Measurements from ENCODE around the gene MOB3B.

Gene MOB3B

GRCh38 chr9:27442464-27442863 lies 87.2 kb downstream of the MOB3B start:
- DNase-seq (ENCODE audit: low spot score in 2 of 2) (no peak), ATAC-seq (replicated peaks; ENCODE audit: extremely low read depth, poor library complexity, severe bottlenecking) (no peak)
- Mint-ChIP-seq H3K4me1 (no peaks in the 10 kb centered on the region), H3K27ac (ENCODE audit: low read depth) (no peak overlapping the region), H3K36me3 (ENCODE audit: insufficient read depth) (peaks cover 2% of the 10 kb centered on the region), H3K4me3 (no peak overlapping the region), H3K9me3 (no peaks in the 10 kb centered on the region), H3K27me3 (peaks cover 9% of the 10 kb centered on the region)

DNA sequence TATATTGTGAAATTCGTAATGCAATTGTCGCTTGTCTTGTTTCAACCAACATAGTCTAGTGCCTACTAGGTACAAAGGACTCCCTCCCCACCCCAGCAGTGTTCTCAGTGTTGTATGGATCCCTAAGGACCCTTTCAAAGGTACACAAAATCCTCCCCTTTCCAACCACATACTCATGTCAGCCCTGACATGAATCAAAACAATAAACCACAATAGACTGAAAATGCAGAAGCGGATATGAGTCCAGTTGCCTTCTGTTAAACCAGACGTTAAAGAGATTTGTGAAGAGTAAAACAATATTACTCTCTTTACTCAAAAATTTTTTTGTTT lies 87.9 kb downstream of the MOB3B start:
- Mint-ChIP-seq H3K4me3 (no peak overlapping the region), H3K27me3 (peaks cover 9% of the 10 kb centered on the region), H3K4me1 (no peaks in the 10 kb centered on the region), H3K9me3 (no peaks in the 10 kb centered on the region), H3K27ac (ENCODE audit: low read depth) (no peak overlapping the region), H3K36me3 (ENCODE audit: insufficient read depth) (peaks cover 2% of the 10 kb centered on the region)
- ATAC-seq (replicated peaks; ENCODE audit: extremely low read depth, poor library complexity, severe bottlenecking) (no peak), DNase-seq (ENCODE audit: low spot score in 2 of 2) (no peak)

- Mint-ChIP-seq H3K4me3 (no peak overlapping the region), H3K27ac (ENCODE audit: low read depth) (no peak overlapping the region), H3K36me3 (ENCODE audit: insufficient read depth) (peaks cover 2% of the 10 kb centered on the region), H3K4me1 (no peaks in the 10 kb centered on the region), H3K9me3 (no peaks in the 10 kb centered on the region), H3K27me3 (peaks cover 9% of the 10 kb centered on the region)
- DNase-seq (ENCODE audit: low spot score in 2 of 2) (no peak), ATAC-seq (replicated peaks; ENCODE audit: extremely low read depth, poor library complexity, severe bottlenecking) (no peak)
Measured at GRCh38 chr9:27440888-27441740, 88.5 kb downstream of the MOB3B start.

DNA sequence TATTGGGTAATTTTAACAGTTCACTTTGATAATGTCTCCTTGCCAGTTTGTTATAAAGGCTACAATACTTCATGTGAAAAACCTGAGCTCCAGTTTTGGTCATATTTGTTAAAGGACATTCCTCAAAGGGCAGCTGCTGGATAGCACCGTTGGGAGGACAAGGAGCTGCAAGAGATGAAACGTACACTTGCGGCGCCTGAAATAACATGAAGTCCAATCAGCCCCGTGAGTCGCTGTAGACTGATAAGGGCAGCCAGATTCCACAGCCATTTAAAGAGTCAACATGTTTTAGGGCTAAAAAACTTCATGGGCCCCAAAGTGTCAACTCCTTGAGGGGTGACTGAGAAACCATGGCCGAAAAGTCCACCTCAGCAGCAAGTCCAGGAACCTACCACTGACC lies 91.1 kb downstream of the MOB3B start:
- Mint-ChIP-seq H3K9me3 (no peaks in the 10 kb centered on the region), H3K27me3 (peaks cover 9% of the 10 kb centered on the region)

DNA sequence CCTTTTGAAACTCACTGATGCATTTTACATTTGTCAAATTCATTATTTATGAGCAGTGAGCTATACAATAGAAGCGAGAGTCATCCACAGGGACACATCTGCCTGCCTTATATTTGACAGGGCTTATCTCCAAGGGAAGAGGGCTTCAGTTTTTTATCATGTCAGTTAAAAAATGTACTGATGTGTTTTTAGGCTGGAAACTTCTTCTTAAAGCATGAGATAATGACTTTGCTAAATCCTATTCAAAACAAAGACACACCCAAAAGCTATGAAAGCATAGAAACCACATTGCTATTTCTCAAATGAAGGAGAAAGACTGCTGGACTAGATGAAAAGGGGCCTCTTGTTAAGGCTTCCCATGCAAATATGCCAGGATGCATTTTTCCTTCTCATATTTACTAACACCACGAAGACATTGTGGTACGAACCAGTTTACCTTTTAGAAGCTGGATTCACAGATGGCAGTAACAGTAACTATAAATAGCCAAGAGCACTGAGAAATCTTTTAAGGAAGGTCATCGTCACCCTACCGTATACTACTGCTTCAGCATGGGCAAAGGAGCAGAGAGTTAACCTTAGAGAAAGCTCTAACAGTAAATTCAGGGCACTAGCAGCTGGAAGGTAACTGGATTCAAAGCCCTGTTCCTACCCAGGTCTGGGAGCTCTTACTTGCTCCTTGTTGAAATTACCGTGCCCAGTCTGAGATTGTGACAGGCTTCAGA lies 91.8 kb downstream of the MOB3B start:
- H3K27ac Mint-ChIP-seq (ENCODE audit: low read depth): no peak overlapping the region

More for the DNA sequence above, 91.1 kb downstream of the MOB3B start:
- Mint-ChIP-seq H3K4me1 (no peaks in the 10 kb centered on the region), H3K4me3 (no peak overlapping the region), H3K36me3 (ENCODE audit: insufficient read depth) (no peaks in the 10 kb centered on the region), H3K27ac (ENCODE audit: low read depth) (no peak overlapping the region)
- DNase-seq (ENCODE audit: low spot score in 2 of 2) (no peak), ATAC-seq (replicated peaks; ENCODE audit: extremely low read depth, poor library complexity, severe bottlenecking) (no peak)

DNA sequence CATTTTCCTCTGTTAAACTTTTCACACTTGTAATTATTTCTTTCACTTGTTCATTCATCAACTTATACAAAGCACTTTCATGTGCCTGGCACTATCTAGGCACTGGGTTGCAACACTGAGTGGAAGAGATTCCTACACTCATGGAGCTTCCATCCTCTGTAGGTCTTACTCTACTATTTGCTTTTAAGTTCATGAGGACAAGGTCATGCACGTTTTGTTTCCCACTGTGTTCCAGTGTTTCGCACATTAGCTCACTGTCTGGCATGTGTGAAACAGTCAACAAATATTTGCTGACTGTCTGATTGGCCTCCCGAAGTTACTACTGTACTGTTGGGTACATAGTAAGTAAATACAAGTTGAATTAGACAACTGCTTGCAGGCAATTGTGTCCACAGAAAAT lies 93.4 kb downstream of the MOB3B start:
- Mint-ChIP-seq H3K9me3 (no peaks in the 10 kb centered on the region), H3K27me3 (no peaks in the 10 kb centered on the region), H3K4me3 (no peak overlapping the region), H3K27ac (ENCODE audit: low read depth) (no peak overlapping the region), H3K4me1 (no peaks in the 10 kb centered on the region), H3K36me3 (ENCODE audit: insufficient read depth) (no peaks in the 10 kb centered on the region)
- ATAC-seq (replicated peaks; ENCODE audit: extremely low read depth, poor library complexity, severe bottlenecking): no peak
- no peak for DNase-seq (ENCODE audit: low spot score in 2 of 2)

More for the DNA sequence above, 91.8 kb downstream of the MOB3B start:
- Mint-ChIP-seq H3K27me3 (peaks cover 9% of the 10 kb centered on the region), H3K9me3 (no peaks in the 10 kb centered on the region), H3K36me3 (ENCODE audit: insufficient read depth) (no peaks in the 10 kb centered on the region), H3K4me3 (no peak overlapping the region), H3K4me1 (no peaks in the 10 kb centered on the region)
- ATAC-seq (replicated peaks; ENCODE audit: extremely low read depth, poor library complexity, severe bottlenecking) (no peak), DNase-seq (ENCODE audit: low spot score in 2 of 2) (no peak)

DNA sequence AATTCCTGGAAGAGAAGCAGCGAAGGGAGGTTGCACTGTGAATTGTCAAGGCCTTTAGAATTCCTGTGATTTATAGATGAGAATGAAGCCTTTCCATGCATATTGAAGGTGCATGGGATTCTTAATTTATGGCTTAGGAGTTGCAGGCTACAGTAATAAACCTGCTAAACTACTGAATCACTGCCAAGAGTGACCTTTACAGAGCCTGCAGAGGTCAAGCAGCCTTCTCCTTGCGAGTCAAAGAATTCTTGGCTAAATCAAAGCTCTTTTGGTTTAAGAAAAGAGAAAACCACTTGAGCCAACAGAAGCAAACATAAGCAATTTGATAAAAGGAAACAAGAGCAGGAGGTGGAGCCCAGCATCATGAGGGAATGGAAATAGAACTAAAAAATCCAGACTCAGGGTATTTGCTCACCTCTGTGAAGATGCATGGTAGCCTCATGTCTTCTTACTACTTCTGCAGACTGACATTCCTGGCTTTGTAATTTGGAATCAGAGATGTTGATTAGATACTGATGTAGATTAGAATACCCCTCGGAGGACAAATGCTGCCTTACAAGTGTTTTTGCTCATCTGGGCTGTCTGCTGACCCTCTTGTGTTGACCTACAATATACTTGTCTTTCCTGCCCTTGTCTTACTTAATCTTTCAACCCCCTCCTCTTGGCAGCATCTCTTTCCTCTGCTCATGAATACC lies 95.8 kb downstream of the MOB3B start:
- ATAC-seq (replicated peaks; ENCODE audit: extremely low read depth, poor library complexity, severe bottlenecking): no peak
- Mint-ChIP-seq H3K27ac (ENCODE audit: low read depth) (no peak overlapping the region), H3K4me3 (no peak overlapping the region), H3K36me3 (ENCODE audit: insufficient read depth) (no peaks in the 10 kb centered on the region), H3K4me1 (no peaks in the 10 kb centered on the region), H3K27me3 (no peaks in the 10 kb centered on the region), H3K9me3 (no peaks in the 10 kb centered on the region)
- no peak for DNase-seq (ENCODE audit: low spot score in 2 of 2)

GRCh38 chr9:27432308-27432707 lies 97.3 kb downstream of the MOB3B start:
- Mint-ChIP-seq H3K9me3 (no peaks in the 10 kb centered on the region), H3K4me3 (no peak overlapping the region), H3K4me1 (no peaks in the 10 kb centered on the region), H3K27me3 (peaks cover 9% of the 10 kb centered on the region), H3K27ac (ENCODE audit: low read depth) (no peak overlapping the region), H3K36me3 (ENCODE audit: insufficient read depth) (no peaks in the 10 kb centered on the region)
- DNase-seq (ENCODE audit: low spot score in 2 of 2) (no peak), ATAC-seq (replicated peaks; ENCODE audit: extremely low read depth, poor library complexity, severe bottlenecking) (no peak)

GRCh38 chr9:27431543-27432147 lies 98.0 kb downstream of the MOB3B start:
- H3K4me1 Mint-ChIP-seq: no peaks in the 10 kb centered on the region
- ATAC-seq (replicated peaks; ENCODE audit: extremely low read depth, poor library complexity, severe bottlenecking) (no peak), DNase-seq (ENCODE audit: low spot score in 2 of 2) (no peak)
- peaks cover 9% of the 10 kb centered on the region for H3K27me3 Mint-ChIP-seq
- H3K9me3 Mint-ChIP-seq: no peaks in the 10 kb centered on the region
- no peaks in the 10 kb centered on the region for H3K36me3 Mint-ChIP-seq (ENCODE audit: insufficient read depth)
- H3K27ac Mint-ChIP-seq (ENCODE audit: low read depth): no peak overlapping the region
- H3K4me3 Mint-ChIP-seq: no peak overlapping the region

- H3K27ac Mint-ChIP-seq (ENCODE audit: low read depth): no peak overlapping the region
- no peaks in the 10 kb centered on the region for H3K4me1 Mint-ChIP-seq
- no peak for ATAC-seq (replicated peaks; ENCODE audit: extremely low read depth, poor library complexity, severe bottlenecking)
- H3K36me3 Mint-ChIP-seq (ENCODE audit: insufficient read depth): no peaks in the 10 kb centered on the region
- no peaks in the 10 kb centered on the region for H3K9me3 Mint-ChIP-seq
- no peak for DNase-seq (ENCODE audit: low spot score in 2 of 2)
- H3K4me3 Mint-ChIP-seq: no peak overlapping the region
- H3K27me3 Mint-ChIP-seq: peaks cover 9% of the 10 kb centered on the region
Measured at GRCh38 chr9:27430750-27431535, 98.7 kb downstream of the MOB3B start.

GRCh38 chr9:27429917-27430316 lies 99.7 kb downstream of the MOB3B start:
- Mint-ChIP-seq H3K4me1 (no peaks in the 10 kb centered on the region), H3K4me3 (no peak overlapping the region), H3K36me3 (ENCODE audit: insufficient read depth) (no peaks in the 10 kb centered on the region), H3K9me3 (no peaks in the 10 kb centered on the region), H3K27ac (ENCODE audit: low read depth) (no peak overlapping the region), H3K27me3 (peaks cover 9% of the 10 kb centered on the region)
- no peak for ATAC-seq (replicated peaks; ENCODE audit: extremely low read depth, poor library complexity, severe bottlenecking)
- no peak for DNase-seq (ENCODE audit: low spot score in 2 of 2)

GRCh38 chr9:27429436-27429835 lies 100.2 kb downstream of the MOB3B start:
- H3K36me3 Mint-ChIP-seq (ENCODE audit: insufficient read depth): no peaks in the 10 kb centered on the region
- no peak for DNase-seq (ENCODE audit: low spot score in 2 of 2)
- no peaks in the 10 kb centered on the region for H3K9me3 Mint-ChIP-seq
- peaks cover 9% of the 10 kb centered on the region for H3K27me3 Mint-ChIP-seq
- H3K4me3 Mint-ChIP-seq: no peak overlapping the region
- H3K4me1 Mint-ChIP-seq: no peaks in the 10 kb centered on the region
- no peak for ATAC-seq (replicated peaks; ENCODE audit: extremely low read depth, poor library complexity, severe bottlenecking)
- no peak overlapping the region for H3K27ac Mint-ChIP-seq (ENCODE audit: low read depth)

All from central memory CD8-positive, alpha-beta T cell (primary cell).